Stomach (tissue), 4 donors: ENCODE results near the gene DUSP28.

Source experiments
- EP300 ChIP-seq: sonication (generic); formaldehyde crosslinking; IDR thresholded peaks from one replicate; pipeline ENCODE4 v1.6.1; 2017; ENCODE audit warnings: antibody characterized with exemption
- POLR2A ChIP-seq, 4 donors: fragments of 450-650 bp; IDR thresholded peaks; one replicate each; pipeline ENCODE4 v1.6.1; 2016; ENCODE audit warnings: antibody characterized with exemption in 4 of 4, control low read depth in 2 of 4, mild to moderate bottlenecking in 1 of 4, moderate library complexity in 1 of 4
- TF ChIP-seq, protein P1 (sequence below), 7 experiments: fragments of 450-650 bp in 4 of 7; fragments of 200-600 bp in 3 of 7; sonication (generic) in 3 of 7; IDR thresholded peaks; one replicate each; pipeline ENCODE4 v1.5.1; 2016 to 2019; ENCODE audit warnings: antibody characterized with exemption in 7 of 7, control low read depth in 2 of 7, mild to moderate bottlenecking in 1 of 7

DNA sequence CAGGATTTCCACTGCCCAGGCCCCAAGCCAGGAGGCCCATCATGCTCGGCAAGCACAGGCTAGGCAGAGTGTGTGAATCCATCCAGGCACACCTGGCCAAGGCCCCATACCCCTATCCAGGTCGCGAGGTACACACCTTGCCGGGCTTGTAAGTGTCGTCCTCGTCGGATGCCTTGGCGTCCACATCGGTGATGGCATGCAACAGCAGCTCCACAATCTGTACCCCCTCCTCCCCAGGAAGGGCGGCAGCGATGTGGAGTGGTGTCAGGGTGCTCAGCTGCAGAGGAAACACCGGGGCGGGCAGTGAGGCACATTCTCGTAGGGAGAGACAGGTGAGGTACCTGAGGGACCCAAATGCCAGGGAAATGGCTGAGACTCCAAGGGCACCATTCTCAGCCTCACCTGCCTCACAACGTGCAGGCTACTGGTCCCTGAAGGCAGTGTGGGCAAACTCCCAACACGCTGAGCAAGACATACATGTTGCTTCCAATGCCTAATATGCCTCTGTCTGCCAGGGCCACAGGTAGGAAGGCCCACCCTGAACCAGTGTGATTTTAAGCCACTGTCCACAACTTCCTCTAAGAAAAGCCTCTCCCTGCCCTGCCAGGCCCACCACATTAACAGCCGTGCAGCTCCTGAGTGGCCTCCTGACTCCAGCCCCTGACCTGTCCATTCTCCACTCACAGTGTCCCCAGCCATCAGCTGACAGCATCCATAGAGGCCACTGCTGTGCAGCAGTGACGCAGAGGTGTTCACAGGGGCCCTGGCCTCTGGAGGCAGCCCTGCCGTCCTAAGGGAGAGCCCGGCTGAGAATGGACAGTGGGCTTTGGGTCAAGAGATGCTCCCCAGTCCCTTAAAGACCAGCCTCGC, 47.3 kb upstream of the DUSP28 start:
- TF ChIP-seq POLR2A (IDR thresholded peaks at IDR 0.05) (no peak), EP300 (no peak)
- TF ChIP-seq, protein P1, sequence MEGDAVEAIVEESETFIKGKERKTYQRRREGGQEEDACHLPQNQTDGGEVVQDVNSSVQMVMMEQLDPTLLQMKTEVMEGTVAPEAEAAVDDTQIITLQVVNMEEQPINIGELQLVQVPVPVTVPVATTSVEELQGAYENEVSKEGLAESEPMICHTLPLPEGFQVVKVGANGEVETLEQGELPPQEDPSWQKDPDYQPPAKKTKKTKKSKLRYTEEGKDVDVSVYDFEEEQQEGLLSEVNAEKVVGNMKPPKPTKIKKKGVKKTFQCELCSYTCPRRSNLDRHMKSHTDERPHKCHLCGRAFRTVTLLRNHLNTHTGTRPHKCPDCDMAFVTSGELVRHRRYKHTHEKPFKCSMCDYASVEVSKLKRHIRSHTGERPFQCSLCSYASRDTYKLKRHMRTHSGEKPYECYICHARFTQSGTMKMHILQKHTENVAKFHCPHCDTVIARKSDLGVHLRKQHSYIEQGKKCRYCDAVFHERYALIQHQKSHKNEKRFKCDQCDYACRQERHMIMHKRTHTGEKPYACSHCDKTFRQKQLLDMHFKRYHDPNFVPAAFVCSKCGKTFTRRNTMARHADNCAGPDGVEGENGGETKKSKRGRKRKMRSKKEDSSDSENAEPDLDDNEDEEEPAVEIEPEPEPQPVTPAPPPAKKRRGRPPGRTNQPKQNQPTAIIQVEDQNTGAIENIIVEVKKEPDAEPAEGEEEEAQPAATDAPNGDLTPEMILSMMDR (IDR thresholded peaks at IDR 0.05): no peak
